ENCODE results near the gene KLHL26.

Gene KLHL26

GRCh38 chr19:18657590-18658365 lies 20.9 kb downstream of the KLHL26 start:
- Histone ChIP-seq H3K27ac (peak overlapping the region in 9 of 21 experiments; percentile 19 to 84 (median 71)), H3K4me3 (no peak overlapping the region)

- H3K27ac ChIP-seq, result peak overlapping the region in 10 of 21 experiments; percentile 13 to 84 (median 72)
- no peak overlapping the region for H3K4me3 ChIP-seq
Observed at GRCh38 chr19:18658366-18658855, 21.6 kb downstream of the KLHL26 start.

- H3K4me3 ChIP-seq, result no peak overlapping the region
- H3K27ac ChIP-seq, result peak overlapping the region in 18 of 21 experiments; percentile 2 to 84 (median 54)
Observed at GRCh38 chr19:18659281-18660050, 22.6 kb downstream of the KLHL26 start.

- no peak overlapping the region for H3K4me3 ChIP-seq
Observed at GRCh38 chr19:18660051-18660910, 23.5 kb downstream of the KLHL26 start.

DNA sequence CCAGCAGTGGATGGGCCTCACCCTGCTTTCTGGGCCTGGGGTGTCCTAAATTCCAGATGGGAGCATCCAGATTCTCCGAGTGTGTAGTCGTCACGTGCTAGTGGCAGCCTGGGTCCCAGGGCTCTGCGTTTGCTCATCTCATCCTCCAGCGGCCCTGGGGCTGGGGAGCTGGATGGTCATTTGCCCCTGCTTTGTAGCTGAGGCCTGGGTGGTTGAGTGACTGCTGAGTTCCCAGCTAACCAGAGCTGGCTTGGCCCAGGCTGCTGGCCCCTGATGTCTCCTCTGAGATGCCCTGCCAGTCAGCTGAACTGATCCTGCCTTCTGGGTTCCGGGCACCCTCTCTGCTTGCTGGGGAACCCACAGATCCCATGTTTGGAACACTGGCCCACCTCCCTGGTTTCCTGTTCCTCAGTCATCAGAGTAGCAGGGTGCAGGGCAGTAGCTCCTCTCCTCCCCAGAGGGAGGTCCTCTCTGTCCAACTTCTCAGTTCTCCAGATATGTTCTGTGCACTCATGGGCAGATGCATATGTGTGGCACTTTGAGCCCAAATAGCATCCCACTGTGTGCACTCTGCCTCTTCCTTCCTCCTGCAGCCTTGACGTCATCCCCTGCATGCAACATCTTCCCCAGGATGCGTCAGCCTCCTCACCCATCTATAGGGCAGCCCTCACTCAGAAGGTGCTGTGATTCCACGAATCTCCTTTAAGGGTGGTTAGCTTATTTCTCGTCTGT lies 24.3 kb downstream of the KLHL26 start:
- peak overlapping the region in 9 of 21 experiments; percentile 2 to 84 (median 53) for H3K27ac ChIP-seq
- no peak overlapping the region for H3K4me3 ChIP-seq

More at GRCh38 chr19:18660051-18660910, 23.5 kb downstream of the KLHL26 start:
- H3K27ac ChIP-seq, result peak overlapping the region in 18 of 21 experiments; percentile 2 to 84 (median 54)

DNA sequence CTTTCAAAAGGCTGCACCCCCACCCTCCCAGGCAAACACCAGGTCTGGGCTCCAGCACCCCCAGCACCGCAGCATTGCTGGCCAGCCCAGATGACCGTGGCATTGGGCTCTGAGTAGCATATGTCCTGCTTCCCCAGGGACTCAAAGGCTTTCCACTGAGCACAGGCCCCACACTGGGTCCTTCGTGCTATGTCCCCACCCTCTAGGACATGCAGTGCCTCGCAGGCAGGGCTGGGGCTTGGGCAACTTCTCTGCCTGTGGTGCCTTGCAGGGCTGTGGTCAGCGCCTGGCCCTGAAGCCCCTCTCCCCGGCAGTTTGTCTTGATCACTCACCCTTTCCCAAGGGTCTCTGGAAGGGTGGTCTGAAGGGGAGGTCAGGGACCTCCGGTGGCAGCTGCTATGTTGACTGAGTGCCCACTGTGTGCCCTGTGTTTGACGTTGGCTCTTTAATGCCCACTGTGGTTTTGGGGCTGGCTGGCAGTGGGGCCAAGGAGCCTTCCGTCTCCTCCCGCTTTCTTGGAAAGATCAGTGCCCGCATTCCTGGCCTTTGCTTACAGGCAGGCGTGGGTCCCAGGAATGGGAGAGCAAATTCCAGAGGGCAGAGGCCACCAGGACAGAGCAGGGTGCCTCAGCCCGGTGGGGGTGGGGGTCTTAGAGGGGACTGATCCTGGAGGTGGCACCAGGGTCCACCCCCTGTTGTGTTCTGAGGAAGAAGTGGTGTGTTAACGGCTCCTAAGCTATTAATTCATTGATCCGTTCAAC lies 26.3 kb downstream of the KLHL26 start:
- H3K4me3 ChIP-seq, result no peak overlapping the region
- no peak overlapping the region for H3K27ac ChIP-seq

GRCh38 chr19:18663940-18664530 lies 27.2 kb downstream of the KLHL26 start:
- Histone ChIP-seq H3K27ac (no peak overlapping the region), H3K4me3 (no peak overlapping the region)

GRCh38 chr19:18665771-18666202 lies 29.0 kb downstream of the KLHL26 start:
- Histone ChIP-seq H3K4me3 (no peak overlapping the region), H3K27ac (peak overlapping the region in 1 of 21 experiments; percentile 2)

DNA sequence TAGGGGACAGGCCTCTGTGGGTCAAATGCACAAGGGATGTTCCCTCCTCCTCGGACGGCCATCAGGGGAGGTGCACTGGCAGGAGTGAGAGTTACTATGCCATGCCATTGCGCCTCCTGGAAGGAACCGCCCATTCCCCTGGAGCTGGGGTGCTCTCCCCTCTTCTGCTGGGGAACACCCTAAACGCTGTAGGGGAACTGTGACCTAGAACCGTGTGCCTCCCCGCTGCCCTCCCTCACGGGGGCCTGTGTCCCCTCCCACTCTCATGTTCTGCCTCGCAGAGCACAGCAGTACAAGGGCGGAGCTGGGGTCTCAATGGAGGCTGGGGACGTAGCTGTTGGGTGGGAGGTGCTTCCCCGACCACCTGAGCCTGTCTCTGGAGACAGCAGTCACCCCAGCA lies 29.5 kb downstream of the KLHL26 start:
- H3K27ac ChIP-seq, result peak overlapping the region in 1 of 21 experiments; percentile 2

GRCh38 chr19:18666784-18667183 lies 30.0 kb downstream of the KLHL26 start:
- Histone ChIP-seq H3K4me3 (no peak overlapping the region), H3K27ac (no peak overlapping the region)

More for the DNA sequence above, 29.5 kb downstream of the KLHL26 start:
- no peak overlapping the region for H3K4me3 ChIP-seq

GRCh38 chr19:18667531-18668251 lies 30.9 kb downstream of the KLHL26 start:
- H3K4me3 ChIP-seq, result no peak overlapping the region

DNA sequence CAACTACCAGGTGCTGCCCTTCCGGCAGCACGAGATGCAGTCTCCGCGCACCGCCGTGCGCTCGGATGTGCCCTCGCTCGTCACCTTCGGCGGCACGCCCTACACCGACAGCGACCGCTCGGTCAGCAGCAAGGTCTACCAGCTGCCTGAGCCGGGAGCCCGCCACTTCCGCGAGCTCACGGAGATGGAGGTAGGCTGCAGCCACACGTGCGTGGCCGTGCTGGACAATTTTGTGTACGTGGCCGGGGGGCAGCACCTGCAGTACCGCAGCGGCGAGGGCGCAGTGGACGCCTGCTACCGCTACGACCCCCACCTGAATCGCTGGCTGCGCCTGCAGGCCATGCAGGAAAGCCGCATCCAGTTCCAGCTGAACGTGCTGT lies 31.4 kb downstream of the KLHL26 start:
- H3K27ac ChIP-seq, result no peak overlapping the region
- no peak overlapping the region for H3K4me3 ChIP-seq

More at GRCh38 chr19:18667531-18668251, 30.9 kb downstream of the KLHL26 start:
- no peak overlapping the region for H3K27ac ChIP-seq

DNA sequence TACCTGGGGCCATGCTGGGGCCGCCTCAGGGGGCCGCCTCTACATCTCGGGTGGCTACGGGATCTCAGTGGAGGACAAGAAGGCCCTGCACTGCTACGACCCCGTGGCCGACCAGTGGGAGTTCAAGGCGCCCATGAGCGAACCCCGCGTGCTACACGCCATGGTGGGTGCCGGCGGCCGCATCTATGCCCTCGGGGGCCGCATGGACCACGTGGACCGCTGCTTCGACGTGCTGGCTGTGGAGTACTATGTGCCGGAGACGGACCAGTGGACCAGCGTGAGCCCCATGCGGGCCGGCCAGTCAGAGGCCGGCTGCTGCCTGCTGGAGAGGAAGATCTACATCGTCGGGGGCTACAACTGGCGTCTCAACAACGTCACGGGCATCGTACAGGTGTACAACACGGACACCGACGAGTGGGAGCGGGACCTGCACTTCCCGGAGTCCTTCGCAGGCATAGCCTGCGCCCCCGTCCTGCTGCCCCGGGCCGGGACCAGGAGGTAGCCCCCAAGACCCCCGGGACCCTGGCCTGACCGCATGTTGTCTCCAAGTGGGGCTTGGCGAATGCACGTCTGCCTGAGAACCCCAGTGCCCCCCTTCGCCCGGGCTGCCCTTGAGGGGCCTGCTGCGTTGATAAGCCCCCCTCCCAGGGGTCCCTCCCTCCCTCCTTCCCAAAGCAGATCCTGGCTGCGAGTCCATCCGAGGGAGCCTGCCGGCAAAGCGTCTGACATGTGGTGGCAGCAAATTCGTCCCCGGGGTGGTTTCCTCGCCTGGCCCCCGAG lies 32.1 kb downstream of the KLHL26 start:
- Histone ChIP-seq H3K4me3 (no peak overlapping the region), H3K27ac (no peak overlapping the region)

GRCh38 chr19:18669524-18669817 lies 32.6 kb downstream of the KLHL26 start:
- Histone ChIP-seq H3K27ac (no peak overlapping the region), H3K4me3 (no peak overlapping the region)

GRCh38 chr19:18669883-18670282 lies 33.1 kb downstream of the KLHL26 start:
- Histone ChIP-seq H3K4me3 (no peak overlapping the region), H3K27ac (no peak overlapping the region)

DNA sequence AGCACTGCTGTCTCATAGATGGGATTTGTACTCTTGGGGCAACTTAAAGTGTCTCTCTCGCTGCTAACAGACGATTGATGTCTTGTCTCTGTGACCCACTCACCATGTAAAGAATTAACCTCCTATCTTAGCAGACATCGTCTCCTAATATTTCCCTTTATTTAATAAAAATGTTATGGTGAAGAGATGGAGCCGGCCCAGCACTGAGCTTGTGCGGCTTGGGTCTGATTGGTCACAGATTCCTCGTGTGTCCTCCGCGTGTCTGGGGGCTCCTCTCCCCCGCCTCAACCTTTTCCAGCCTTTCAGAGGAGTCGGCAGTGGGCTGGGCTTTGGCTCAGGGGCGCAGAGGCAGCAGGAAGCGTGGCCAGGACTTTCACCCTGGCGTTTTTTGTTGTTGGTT lies 33.5 kb downstream of the KLHL26 start:
- H3K27ac ChIP-seq, result no peak overlapping the region
- H3K4me3 ChIP-seq, result no peak overlapping the region
